GM18505 (cell line): Measurements from ENCODE around the gene AQP6.
"Not testable (repeated sequence)": the region's sequence is repeated elsewhere in the genome, so short reads cannot be mapped to it uniquely, and the experiment has no call there.

ENCODE experiments used
- ATAC-seq: cut with Tn5 transposase; IDR thresholded peaks from one replicate; pipeline ENCODE4 v1.9.1; 2021; ENCODE audit not compliant: unreplicated experiment
- POLR2A ChIP-seq: IDR thresholded peaks from 4 replicates; pipeline ENCODE4 v1.6.1; 2011; ENCODE audit warnings: borderline replicate concordance; ENCODE audit not compliant: insufficient read depth, insufficient read length; ENCODE audit errors: extremely low read depth

Gene AQP6

GRCh38 chr12:49974677-49975317, 2.0 kb downstream of the AQP6 start:
- ATAC-seq, result no peak

GRCh38 chr12:49975318-49975761, 2.6 kb downstream of the AQP6 start:
- TF ChIP-seq POLR2A, result no peak
- no peak for ATAC-seq

More at GRCh38 chr12:49974677-49975317, 2.0 kb downstream of the AQP6 start:
- TF ChIP-seq POLR2A, result no peak

- no peak for TF ChIP-seq POLR2A
- no peak for ATAC-seq
These were observed 3.8 kb downstream of the AQP6 start for GRCh38 chr12:49976557-49976956.

- no peak for ATAC-seq
- no peak for TF ChIP-seq POLR2A
These were observed 5.4 kb downstream of the AQP6 start for GRCh38 chr12:49978125-49978524.

GRCh38 chr12:49979016-49979586, 6.4 kb downstream of the AQP6 start:
- no peak for ATAC-seq
- TF ChIP-seq POLR2A, result no peak

GRCh38 chr12:49979791-49980190, 7.0 kb downstream of the AQP6 start:
- no peak for TF ChIP-seq POLR2A
- ATAC-seq, result no peak

GRCh38 chr12:49980501-49981349, 8.0 kb downstream of the AQP6 start:
- ATAC-seq, result no peak
- TF ChIP-seq POLR2A, result no peak

- no peak for TF ChIP-seq POLR2A
- ATAC-seq, result no peak
These were observed 9.7 kb downstream of the AQP6 start for GRCh38 chr12:49982246-49983087.

GRCh38 chr12:49983892-49984291, 11.1 kb downstream of the AQP6 start:
- no peak for TF ChIP-seq POLR2A
- no peak for ATAC-seq

GRCh38 chr12:49984476-49985359, 12.0 kb downstream of the AQP6 start:
- ATAC-seq, result no peak
- TF ChIP-seq POLR2A, result no peak

GRCh38 chr12:49985981-49986380, 13.2 kb downstream of the AQP6 start:
- no peak for ATAC-seq
- no peak for TF ChIP-seq POLR2A

GRCh38 chr12:49986476-49986875, 13.7 kb downstream of the AQP6 start:
- not testable (repeated sequence) for ATAC-seq
